GM12878 (cell line): Measurements from ENCODE around the gene IER5.

Experiments used
- ESRRA ChIP-seq: IDR thresholded peaks from 2 replicates; pipeline ENCODE4 v1.6.1; 2012; ENCODE audit warnings: mild to moderate bottlenecking, low read length, improper control_type of control experiment
- POLR2AphosphoS5 ChIP-seq: IDR thresholded peaks from 2 replicates; pipeline ENCODE4 v1.6.1; 2011; ENCODE audit warnings: mild to moderate bottlenecking, low read length, inconsistent platforms
- SIN3A ChIP-seq: IDR thresholded peaks from 2 replicates; pipeline ENCODE4 v1.6.1; 2012; ENCODE audit warnings: low read depth, low read length, improper control_type of control experiment
- SREBF2 ChIP-seq: IDR thresholded peaks from 2 replicates; pipeline ENCODE4 v1.6.1; 2012; ENCODE audit warnings: mild to moderate bottlenecking, low read length
- TF ChIP-seq, protein P1 (sequence below): IDR thresholded peaks from 2 replicates; pipeline ENCODE4 v1.6.1; 2012; ENCODE audit warnings: low read depth, low read length, improper control_type of control experiment
- TF ChIP-seq, protein P2 (sequence below), 3 experiments: IDR thresholded peaks in 2 of 3; conservative IDR thresholded peaks in 1 of 3; 2 replicates each; pipeline ENCODE4 v1.5.1; 2011; ENCODE audit warnings: low read depth in 3 of 3, low read length in 3 of 3, mild to moderate bottlenecking in 3 of 3, control low read depth in 2 of 3, moderate library complexity in 2 of 3, inconsistent platforms in 1 of 3, mixed read lengths in 1 of 3; ENCODE audit not compliant: control insufficient read depth in 2 of 3, insufficient read depth in 1 of 3; ENCODE audit errors: extremely low read depth in 1 of 3

DNA sequence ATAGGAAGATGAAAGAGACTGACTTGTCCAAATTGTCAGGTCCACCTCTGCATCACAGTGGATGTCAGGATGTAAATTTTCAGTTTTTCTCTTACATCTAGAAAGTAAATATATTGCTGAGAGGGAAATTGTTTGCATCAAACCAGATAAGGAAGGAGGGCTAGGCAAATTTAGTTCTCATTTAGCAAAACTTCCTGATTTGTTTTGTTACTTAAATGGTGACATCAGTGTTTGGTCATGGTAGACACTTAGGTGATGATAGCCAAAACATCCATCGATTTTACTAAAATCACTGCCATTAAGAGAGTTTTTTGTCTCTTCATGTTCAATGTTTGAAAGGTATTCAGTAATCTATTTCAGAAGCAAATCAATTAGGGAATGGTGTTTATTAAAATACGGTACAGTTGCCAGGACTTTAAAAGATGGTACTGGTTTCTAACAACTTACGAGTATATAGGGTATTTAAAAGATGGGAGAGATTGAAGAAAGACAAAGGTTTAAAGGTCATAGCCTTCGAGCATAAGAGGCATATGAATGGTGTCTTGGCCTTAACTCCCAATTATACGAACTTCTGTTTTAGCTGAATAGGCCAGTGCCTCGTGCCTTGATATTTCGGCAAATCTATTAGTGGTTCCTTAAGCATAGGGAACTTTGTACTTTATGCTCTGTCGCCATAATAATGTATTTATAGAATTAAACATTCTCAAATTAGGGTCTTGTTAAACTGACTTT lies 3.0 kb downstream of the IER5 start:
- TF ChIP-seq ESRRA (no peak), POLR2AphosphoS5 (peak; percentile 81), SREBF2 (no peak), SIN3A (no peak)
- TF ChIP-seq, protein P1, sequence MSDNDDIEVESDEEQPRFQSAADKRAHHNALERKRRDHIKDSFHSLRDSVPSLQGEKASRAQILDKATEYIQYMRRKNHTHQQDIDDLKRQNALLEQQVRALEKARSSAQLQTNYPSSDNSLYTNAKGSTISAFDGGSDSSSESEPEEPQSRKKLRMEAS: no peak
- TF ChIP-seq, protein P2, sequence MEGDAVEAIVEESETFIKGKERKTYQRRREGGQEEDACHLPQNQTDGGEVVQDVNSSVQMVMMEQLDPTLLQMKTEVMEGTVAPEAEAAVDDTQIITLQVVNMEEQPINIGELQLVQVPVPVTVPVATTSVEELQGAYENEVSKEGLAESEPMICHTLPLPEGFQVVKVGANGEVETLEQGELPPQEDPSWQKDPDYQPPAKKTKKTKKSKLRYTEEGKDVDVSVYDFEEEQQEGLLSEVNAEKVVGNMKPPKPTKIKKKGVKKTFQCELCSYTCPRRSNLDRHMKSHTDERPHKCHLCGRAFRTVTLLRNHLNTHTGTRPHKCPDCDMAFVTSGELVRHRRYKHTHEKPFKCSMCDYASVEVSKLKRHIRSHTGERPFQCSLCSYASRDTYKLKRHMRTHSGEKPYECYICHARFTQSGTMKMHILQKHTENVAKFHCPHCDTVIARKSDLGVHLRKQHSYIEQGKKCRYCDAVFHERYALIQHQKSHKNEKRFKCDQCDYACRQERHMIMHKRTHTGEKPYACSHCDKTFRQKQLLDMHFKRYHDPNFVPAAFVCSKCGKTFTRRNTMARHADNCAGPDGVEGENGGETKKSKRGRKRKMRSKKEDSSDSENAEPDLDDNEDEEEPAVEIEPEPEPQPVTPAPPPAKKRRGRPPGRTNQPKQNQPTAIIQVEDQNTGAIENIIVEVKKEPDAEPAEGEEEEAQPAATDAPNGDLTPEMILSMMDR (IDR thresholded peaks at IDR 0.05 in 2 of 3, conservative IDR thresholded peaks at IDR 0.05 in 1 of 3; ENCODE audit: control insufficient read depth in 2 of 3, extremely low read depth in 1 of 3, insufficient read depth in 1 of 3, low read depth in 3 of 3, low read length in 3 of 3): no peak
